ENCODE measurements around the gene BBS4.
"Not testable (repeated sequence)": the region's sequence is repeated elsewhere in the genome, so short reads cannot be mapped to it uniquely, and the experiment has no call there.

The BBS4 gene

DNA sequence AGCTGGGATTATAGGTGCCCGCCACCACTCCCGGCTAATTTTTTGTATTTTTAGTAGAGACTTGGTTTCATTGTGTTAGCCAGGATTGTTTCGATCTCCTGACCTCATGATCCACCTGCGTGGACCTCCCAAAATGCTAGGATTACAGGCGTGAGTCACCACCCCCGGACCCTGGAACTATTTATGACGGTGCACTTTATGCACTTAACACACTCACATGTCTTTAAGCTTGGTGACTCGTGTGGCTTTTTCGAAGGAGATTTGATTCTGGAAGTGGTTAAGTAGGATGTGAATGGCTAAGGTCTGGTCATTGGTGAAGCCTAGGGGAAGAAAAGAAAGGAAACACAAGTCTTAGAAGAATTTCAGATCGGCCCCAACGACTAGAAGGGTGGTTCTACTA lies 20.3 kb downstream of the BBS4 start:
- DNase-seq (ENCODE audit: low read depth) = no peak

DNA sequence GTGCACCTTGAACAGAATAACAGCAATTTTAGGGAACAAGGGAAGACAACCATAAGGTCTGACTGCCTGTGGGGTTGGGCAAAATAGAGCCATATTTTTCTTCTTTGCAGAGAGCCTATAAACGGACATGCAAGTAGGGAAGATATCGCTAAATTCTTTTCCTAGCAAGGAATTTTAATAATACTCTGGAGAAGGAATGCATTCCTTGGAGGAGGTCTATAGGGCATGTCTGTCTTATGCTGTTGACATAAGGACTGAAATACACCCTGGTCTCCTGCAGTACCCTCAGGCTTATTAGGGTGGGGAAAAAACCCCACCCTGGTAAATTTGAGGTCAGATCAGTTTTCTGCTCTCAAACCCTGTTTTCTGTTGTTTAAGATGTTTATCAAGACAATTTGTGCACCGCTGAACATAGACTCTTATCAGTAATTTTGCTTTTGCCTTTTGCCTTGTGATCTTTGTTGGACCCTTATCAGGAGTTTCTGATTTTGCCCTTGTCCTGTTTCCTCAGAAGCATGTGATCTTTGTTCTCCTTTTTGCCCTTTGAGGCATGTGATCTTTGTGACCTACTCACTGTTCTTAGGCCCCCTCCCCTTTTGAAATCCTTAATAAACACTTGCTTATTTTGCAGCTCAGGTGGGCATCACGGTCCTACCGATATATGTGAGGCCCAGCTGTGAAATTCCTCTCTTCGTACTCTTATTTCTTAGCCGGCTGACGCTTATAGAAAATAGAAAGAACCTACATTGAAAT lies 22.7 kb downstream of the BBS4 start:
- not testable (repeated sequence) for DNase-seq (ENCODE audit: low read depth)

DNA sequence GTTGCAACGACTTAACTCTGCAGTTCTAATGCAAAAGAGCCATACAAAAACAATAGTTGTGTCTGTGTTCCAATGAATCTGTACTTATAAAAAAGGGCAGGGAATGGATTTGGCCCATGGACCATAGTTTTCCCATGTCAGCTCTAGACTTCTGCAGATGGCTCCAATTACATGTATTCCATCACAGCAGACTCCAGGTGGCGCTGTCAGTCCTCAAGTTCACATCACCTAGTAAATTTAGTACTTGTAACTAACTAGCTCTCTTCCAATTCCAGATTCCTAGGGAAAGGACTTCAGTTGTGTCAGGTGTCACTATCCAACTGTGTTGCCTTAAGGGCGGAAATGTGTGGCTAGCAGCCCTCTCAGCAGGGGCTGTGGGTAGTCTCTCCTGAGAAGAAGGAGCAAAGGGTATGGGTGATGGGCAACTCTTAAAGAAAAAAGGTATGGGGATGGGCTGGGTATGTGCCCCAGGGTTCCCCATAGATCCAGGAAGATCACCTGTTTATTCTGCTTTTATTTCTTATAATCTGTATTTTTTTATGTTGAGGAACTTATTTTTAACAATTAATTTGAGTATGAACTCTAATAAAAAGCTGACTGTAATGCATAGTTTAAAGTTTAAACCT lies 36.2 kb downstream of the BBS4 start:
- peak; percentile 18 for DNase-seq (ENCODE audit: low read depth)

GRCh38 chr15:72724028-72724427 lies 38.0 kb downstream of the BBS4 start:
- no peak for DNase-seq (ENCODE audit: low read depth)

DNA sequence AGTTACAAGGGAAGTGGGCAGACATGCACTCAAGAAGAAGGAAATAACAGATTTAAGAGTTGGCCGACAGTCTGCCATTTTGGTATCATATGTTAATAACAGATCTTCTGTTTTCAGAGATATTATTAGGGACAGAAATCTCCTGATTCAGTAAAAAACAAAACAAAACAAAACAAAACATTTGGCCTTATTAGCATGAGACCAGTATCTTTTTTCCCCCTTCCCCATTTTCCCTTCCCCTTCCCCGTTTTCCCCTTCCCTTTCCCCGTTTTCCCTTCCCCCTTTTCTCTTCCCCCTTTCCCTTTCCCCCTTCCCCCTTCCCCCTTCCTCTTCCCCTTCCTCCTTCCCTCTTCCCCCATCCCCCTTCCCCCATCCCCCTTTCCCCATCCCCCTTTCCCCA lies 39.4 kb downstream of the BBS4 start:
- no peak for DNase-seq (ENCODE audit: low read depth)

GRCh38 chr15:72725851-72726250 lies 39.8 kb downstream of the BBS4 start:
- not testable (repeated sequence) for DNase-seq (ENCODE audit: low read depth)

GRCh38 chr15:72727154-72727553 lies 41.1 kb downstream of the BBS4 start:
- DNase-seq (ENCODE audit: low read depth) = no peak

DNA sequence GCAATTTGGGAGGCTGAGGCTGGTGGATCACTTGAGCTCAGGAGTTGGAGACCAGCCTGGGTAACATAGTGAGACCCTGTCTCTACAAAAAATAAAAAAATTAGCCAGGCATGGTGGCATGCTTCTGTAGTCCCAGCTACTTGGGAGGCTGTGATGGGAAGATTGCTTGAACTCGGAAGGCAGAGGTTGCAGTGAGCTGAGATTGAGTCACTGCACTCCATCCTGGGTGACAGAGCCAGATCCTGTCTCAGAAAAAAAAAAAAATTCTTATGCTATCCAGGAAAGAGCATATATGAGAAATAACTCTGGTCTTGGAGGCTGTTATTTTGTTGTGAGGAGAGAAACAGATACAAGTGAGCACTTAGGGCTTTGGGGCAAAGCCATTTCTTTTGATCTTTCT lies 42.2 kb downstream of the BBS4 start:
- DNase-seq (ENCODE audit: low read depth) = not testable (repeated sequence)

DNA sequence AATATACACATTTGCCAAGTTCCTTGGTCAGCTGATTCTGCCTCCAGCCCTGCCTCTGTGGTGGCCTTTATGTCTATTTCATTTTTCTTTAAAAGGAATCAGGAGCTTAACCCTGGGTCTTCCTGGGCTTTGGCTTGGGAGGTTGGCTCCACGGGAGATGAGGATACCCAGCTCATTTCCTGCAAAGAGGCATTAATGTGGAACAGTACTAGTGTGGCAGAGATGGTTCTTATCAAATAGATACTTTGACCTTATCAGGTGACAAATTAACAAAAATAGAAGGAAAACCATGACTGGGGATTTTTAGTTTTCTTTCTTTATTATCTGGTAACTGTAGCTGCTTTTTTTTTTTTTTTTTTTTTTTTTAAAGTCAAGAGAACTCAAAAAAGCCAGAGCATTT lies 42.8 kb downstream of the BBS4 start:
- no peak for DNase-seq (ENCODE audit: low read depth)

DNA sequence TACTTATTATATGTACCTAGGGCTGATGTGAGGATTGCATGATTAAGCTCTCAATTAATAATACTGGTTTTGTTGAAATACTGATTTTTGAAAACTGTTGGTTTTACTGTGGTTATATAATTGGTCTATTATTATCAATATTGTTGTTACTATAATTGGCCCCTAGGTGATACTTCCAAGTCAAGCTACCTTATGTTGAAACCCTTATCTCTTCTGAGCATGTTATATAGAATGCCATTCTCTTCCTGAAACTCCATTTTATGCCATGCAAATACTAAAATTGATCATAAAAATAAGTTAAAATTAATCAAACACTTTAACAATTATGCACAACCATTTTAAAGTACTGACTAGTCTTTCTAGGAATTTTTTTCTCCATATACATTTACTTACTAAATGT lies 46.1 kb downstream of the BBS4 start:
- DNase-seq (ENCODE audit: low read depth) = no peak

DNA sequence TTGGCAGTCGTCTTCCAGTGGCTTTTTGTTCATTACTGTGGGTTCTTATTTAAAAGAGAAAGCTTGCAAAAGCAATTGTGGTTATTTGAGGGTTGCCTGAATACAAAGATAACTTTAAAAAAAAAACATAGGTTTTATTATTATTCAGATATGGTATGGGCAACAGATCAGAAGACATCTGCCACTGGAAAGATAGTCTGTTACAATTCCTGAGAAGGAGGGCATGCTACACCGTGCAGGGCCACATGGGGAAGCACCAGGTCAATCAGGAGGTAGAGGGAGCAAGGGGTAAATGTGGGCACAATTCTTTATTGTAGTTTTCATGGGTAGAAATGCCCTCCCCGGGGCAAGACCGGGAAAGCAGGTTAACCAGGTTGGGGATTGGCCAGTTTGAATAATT lies 46.5 kb downstream of the BBS4 start:
- DNase-seq (ENCODE audit: low read depth) = no peak

DNA sequence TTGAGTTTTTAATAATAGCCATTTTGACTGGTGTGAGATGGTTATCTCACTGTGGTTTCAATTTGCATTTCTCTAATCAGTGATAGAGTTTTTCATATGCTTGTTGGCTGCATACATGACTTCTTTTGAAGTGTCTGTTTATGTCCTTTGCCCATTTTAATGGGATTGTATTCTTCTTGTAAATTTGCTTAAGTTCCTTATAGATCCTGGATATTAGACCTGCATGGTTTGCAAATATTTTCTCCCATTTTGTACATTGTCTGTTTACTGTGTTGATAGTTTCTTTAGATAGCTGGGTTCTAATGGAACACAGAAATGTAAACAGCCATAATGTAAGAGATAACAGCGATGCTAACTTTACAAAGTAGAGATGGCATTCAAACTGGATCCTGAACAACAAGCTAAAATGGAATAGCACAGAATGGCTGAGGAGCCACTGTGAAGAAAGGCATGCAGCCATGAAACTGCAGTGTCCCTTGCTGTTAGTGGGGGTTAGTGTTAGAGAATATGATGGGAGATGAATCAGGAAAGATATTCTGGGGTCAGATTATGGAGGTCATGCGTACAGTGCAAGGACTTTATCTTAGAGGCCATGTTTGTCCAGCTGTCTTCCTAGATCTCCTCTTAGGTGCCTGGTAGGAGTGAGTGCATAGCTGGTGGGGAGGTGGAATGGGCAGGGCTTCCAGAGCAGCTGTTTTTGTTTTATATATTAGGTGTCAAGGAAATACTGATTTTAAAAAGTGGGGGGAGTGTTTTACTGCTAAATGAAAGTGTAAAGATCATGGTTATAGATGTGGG lies 48.1 kb downstream of the BBS4 start:
- no peak for DNase-seq (ENCODE audit: low read depth)

- no peak for DNase-seq (ENCODE audit: low read depth)
Measured at GRCh38 chr15:72735111-72735510, 49.1 kb downstream of the BBS4 start.

- DNase-seq (ENCODE audit: low read depth) = no peak
Measured at GRCh38 chr15:72737061-72737460, 51.1 kb downstream of the BBS4 start.

- DNase-seq (ENCODE audit: low read depth) = no peak
Measured at GRCh38 chr15:72737723-72738122, 51.7 kb downstream of the BBS4 start.

DNA sequence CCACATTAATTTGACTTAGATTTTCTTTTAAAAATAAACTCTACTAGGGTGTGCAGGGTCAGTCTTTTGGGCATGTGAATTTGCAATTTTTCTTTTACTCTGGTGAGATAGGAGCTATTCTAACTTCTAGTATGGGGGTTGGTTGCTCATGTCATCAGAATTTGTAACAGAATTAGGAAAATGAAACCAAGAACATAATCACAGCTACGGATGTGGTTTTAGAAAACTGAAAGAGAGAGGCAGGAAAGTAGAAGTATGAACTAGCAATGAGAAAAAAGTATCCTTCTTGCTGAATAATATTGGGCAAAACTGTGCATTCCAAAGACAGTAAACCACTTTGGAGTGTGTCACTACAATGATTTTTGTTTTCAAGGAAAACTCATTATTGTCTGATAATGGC lies 54.2 kb downstream of the BBS4 start:
- DNase-seq (ENCODE audit: low read depth) = no peak

GRCh38 chr15:72749700-72750099 lies 63.7 kb downstream of the BBS4 start:
- DNase-seq (ENCODE audit: low read depth) = no peak

GRCh38 chr15:72751751-72752455 lies 65.9 kb downstream of the BBS4 start:
- no peak for DNase-seq (ENCODE audit: low read depth)

DNA sequence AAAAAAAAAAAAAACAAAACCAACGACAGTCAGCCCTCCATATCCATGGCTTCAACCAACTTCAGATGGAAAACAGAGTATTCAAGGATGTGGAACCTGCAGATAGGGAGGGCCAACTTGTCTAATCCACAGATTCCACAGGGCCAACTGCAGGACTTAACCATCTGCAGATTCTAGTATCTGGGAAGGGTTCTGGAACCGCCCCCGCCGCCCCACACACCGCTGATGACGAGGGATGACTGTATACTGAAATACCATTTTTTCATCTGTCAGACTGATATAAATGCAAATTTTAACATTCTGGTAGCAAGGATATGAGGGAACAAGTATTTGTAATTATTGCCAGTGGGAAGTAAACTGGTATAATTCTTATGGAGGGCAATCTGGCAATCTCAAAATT lies 68.1 kb downstream of the BBS4 start:
- no peak for DNase-seq (ENCODE audit: low read depth)

GRCh38 chr15:72758182-72758581 lies 72.2 kb downstream of the BBS4 start:
- DNase-seq (ENCODE audit: low read depth) = peak; percentile 79

DNA sequence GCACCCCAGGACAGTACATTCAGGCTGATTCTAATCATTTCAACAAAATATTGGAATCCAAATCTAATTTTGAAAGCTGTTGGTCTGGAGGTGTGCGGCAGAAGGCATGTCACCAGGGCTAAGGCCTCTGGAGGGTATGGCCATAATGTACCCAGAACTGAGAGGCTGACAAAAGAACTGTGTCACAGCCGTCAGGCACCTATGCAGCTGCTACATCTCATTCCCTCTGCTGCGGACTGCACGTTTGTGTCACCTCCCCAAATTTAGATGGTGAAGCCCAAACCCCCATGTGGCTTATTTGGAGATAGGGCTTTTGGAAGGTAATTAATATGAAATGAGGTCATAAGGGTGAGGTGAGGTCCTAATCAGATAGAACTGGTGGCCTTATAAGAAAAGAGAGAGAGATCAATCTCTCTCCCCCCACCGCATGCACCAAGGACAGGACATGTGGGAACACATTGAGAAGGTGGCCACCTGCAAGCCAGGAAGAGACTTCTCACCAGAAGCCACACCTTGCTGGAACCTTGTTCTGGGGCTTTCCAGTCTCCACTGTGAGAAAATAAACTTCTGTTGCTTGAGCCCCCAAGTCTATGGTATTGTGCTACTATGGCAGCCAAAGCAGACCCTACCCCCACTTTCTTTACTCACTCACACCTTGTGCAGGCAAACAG lies 74.7 kb downstream of the BBS4 start:
- DNase-seq (ENCODE audit: low read depth) = no peak

DNA sequence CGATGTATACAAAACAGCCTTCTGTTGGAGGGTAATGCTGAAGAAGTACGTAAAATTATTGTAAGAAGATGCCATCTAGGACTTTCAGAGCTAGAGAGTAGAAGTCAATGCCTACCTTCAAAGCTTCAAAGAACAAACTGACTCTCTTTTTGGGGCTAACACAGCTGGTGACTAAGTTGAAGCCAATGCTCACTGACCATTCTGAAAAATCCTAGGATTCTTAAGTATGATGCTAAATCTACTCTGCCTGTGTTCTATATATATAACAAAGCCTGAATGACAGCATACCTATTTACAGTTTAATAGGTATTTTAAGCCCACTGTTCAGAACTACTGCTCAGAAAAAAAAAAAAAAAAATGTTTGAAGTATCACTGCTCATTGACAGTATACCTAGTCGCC lies 78.6 kb downstream of the BBS4 start:
- DNase-seq (ENCODE audit: low read depth) = no peak
